ENCODE measurements around the gene NAALADL2.

DNA sequence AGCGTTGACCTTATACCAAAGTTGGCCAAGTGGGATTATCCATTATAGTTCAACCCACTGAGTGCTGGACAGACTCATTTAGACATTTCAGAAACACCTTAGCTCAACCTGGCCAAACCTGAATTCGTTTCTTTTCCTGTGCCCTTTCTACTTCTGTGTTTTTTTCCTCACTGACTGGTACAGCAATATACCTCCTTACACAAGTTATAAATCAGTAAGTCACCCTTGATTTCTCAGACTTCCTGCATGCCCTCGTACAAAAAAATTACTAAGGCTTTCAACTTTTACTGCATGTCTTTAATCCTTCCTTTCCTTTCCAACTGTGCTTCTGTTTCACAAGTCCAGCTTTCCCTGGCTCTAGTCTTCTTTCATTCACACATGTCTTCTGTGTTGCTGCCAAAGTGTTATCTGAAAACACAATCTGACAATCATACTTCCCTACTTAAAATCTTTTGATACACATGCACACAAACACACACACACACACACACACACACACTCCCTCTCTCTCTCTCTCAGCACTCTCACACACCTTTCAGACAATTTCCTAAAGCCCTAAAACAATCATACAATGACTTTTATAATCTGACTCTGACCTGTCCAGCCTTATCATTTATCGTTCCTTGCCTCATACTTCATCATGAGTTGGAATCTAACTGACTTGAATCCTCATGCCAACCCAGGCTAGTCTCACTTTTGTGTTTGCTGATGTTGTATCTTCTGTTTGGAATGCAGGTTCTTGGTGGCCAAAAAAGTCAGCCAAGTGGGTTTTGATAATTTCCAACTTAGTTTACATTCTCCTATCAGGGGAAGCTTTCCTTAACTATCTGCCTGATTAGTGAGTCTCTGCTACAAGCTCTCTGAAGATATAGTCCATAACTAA is 436.4 kb downstream of the NAALADL2 start:
- TF ChIP-seq, protein P1, sequence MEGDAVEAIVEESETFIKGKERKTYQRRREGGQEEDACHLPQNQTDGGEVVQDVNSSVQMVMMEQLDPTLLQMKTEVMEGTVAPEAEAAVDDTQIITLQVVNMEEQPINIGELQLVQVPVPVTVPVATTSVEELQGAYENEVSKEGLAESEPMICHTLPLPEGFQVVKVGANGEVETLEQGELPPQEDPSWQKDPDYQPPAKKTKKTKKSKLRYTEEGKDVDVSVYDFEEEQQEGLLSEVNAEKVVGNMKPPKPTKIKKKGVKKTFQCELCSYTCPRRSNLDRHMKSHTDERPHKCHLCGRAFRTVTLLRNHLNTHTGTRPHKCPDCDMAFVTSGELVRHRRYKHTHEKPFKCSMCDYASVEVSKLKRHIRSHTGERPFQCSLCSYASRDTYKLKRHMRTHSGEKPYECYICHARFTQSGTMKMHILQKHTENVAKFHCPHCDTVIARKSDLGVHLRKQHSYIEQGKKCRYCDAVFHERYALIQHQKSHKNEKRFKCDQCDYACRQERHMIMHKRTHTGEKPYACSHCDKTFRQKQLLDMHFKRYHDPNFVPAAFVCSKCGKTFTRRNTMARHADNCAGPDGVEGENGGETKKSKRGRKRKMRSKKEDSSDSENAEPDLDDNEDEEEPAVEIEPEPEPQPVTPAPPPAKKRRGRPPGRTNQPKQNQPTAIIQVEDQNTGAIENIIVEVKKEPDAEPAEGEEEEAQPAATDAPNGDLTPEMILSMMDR (IDR thresholded peaks at IDR 0.05 in 4 of 5, conservative IDR thresholded peaks at IDR 0.05 in 1 of 5) = no peak
- no peak for TF ChIP-seq POLR2A (IDR thresholded peaks at IDR 0.05)

All from gastrocnemius medialis (tissue), 4 donors.